Measurements from ENCODE around the gene PIN1. TPM values are rescaled to one million over a fixed set of nuclear protein-coding genes. Genes with fewer than 3 reads are reported as not detected.

The PIN1 gene
- total and polyA plus RNA-seq, 10 of the 15 experiments (the other 5 are each of a cell fraction or from before 2014, with no cell fraction given) = 2.4 to 209 (median 71.5) TPM

GRCh38 chr19:9834307-9834725 is 802 bp upstream of the PIN1 start:
- no peak overlapping the region for H3K27ac ChIP-seq (ENCODE audit: control insufficient read depth, insufficient read depth)
- peak; percentile 100 for TF ChIP-seq KDM1A (IDR thresholded peaks at IDR 0.05; ENCODE audit: borderline replicate concordance)
- peak; percentile 81; the same call in 1 of the 2 replicates for TF ChIP-seq HDAC2 (IDR thresholded peaks at IDR 0.05)
- TF ChIP-seq EP300 (IDR thresholded peaks at IDR 0.05; ENCODE audit: borderline replicate concordance in 1 of 2, control insufficient read depth in 1 of 2, low read depth in 2 of 2, low read length in 2 of 2) = no peak
- intact Hi-C loops (cut with micrococcal nuclease; ENCODE audit: unreplicated experiment) = no loop called here
- H3K9me3 ChIP-seq (replicated peaks; ENCODE audit: control insufficient read depth, insufficient read depth, low read length) = no peaks in the 10 kb centered on the region
- SMC1A ChIA-PET (ENCODE audit: uncharacterized antibody, unreplicated experiment) = no interaction called here
- ATAC-seq = no peak
- no peak overlapping the region for H2AFZ ChIP-seq (ENCODE audit: control insufficient read depth, low read depth, low read length)
- no TSS peak for BruUV-seq (replicated peaks)
- 28% methylated on average over 6 of the region's 6 CpGs for WGBS (ENCODE audit: insufficient coverage, insufficient replicate concordance, low lambda C conversion rate, missing lambda C conversion rate)
- no peaks in the 10 kb centered on the region for H4K20me1 ChIP-seq (ENCODE audit: control insufficient read depth, insufficient read depth)
- H3K79me2 ChIP-seq (ENCODE audit: control insufficient read depth, insufficient read depth, low read length) = peaks cover 17% of the 10 kb centered on the region
- CTCF ChIA-PET = interaction anchor here (0.7 to 0.9 kb wide), 2 partner anchors 8 to 416 kb away, joined by 3 read pairs; no protein-coding TSS in a partner anchor
- in situ Hi-C loops (cut with MboI) = no loop called here
- FAIRE-seq = no peak
- POLR2A ChIA-PET = interaction anchor here (1.1 kb wide), 1 partner anchor 74 kb away, joined by 3 read pairs; no protein-coding TSS in a partner anchor
- no peak overlapping the region for H3K4me2 ChIP-seq (ENCODE audit: control insufficient read depth, insufficient read depth)
- H3K27me3 ChIP-seq (replicated peaks in 1 of 2; ENCODE audit: control insufficient read depth in 2 of 2, insufficient read depth in 2 of 2, low read length in 1 of 2) = no peaks in the 10 kb centered on the region
- no peak overlapping the region for H3K4me3 ChIP-seq
- peaks cover 7% of the 10 kb centered on the region for H3K4me1 ChIP-seq (ENCODE audit: control insufficient read depth, insufficient read depth, low read length)
- peaks cover 0 to 7% of the 10 kb centered on the region in 2 experiments for H3K36me3 ChIP-seq (ENCODE audit: control insufficient read depth in 2 of 2, insufficient read depth in 2 of 2, low read length in 1 of 2)
- no peak for DNase-seq (ENCODE audit: low read depth, low spot score)
- RAD21 ChIA-PET (ENCODE audit: unreplicated experiment) = no interaction called here
- no peak overlapping the region for H3K9ac ChIP-seq (ENCODE audit: control insufficient read depth, insufficient read depth, low read length)

GRCh38 chr19:9835507-9835949 is 410 bp downstream of the PIN1 start:
- H3K36me3 ChIP-seq (ENCODE audit: control insufficient read depth in 2 of 2, insufficient read depth in 2 of 2, low read length in 1 of 2) = peaks cover 0 to 7% of the 10 kb centered on the region in 2 experiments; a peak in 2 of 4 replicates
- peak; percentile 31 for ATAC-seq
- intact Hi-C loops (cut with micrococcal nuclease; ENCODE audit: unreplicated experiment) = no loop called here

More at GRCh38 chr19:9835507-9835949, 410 bp downstream of the PIN1 start:
- DNase-seq (ENCODE audit: low read depth, low spot score) (no peak), FAIRE-seq (no peak)
- Histone ChIP-seq H4K20me1 (ENCODE audit: control insufficient read depth, insufficient read depth) (no peaks in the 10 kb centered on the region), H3K27ac (ENCODE audit: control insufficient read depth, insufficient read depth) (peak overlapping the region; percentile 60), H3K4me3 (peak overlapping the region; percentile 97), H2AFZ (ENCODE audit: control insufficient read depth, low read depth, low read length) (peak overlapping the region; percentile 52; the same call in 1 of the 2 replicates), H3K9ac (ENCODE audit: control insufficient read depth, insufficient read depth, low read length) (peak overlapping the region; percentile 70), H3K79me2 (ENCODE audit: control insufficient read depth, insufficient read depth, low read length) (peaks cover 17% of the 10 kb centered on the region), H3K4me2 (ENCODE audit: control insufficient read depth, insufficient read depth) (peak overlapping the region; percentile 85), H3K4me1 (ENCODE audit: control insufficient read depth, insufficient read depth, low read length) (peaks cover 7% of the 10 kb centered on the region), H3K9me3 (replicated peaks; ENCODE audit: control insufficient read depth, insufficient read depth, low read length) (no peaks in the 10 kb centered on the region), H3K27me3 (replicated peaks in 1 of 2; ENCODE audit: control insufficient read depth in 2 of 2, insufficient read depth in 2 of 2, low read length in 1 of 2) (no peaks in the 10 kb centered on the region)
- SMC1A ChIA-PET (ENCODE audit: uncharacterized antibody, unreplicated experiment) = no interaction called here
- in situ Hi-C loops (cut with MboI) = no loop called here
- POLR2A ChIA-PET = interaction anchor here (1.1 kb wide), 1 partner anchor 73 kb away, joined by 3 read pairs; no protein-coding TSS in a partner anchor
- 22% methylated on average over 15 of the region's 28 CpGs for WGBS (ENCODE audit: insufficient coverage, insufficient replicate concordance, low lambda C conversion rate, missing lambda C conversion rate)
- RAD21 ChIA-PET (ENCODE audit: unreplicated experiment) = no interaction called here
- CTCF ChIA-PET = interaction anchor here (0.7 kb wide), 1 partner anchor 10 kb away, joined by 3 read pairs; no protein-coding TSS in a partner anchor
- BruUV-seq (replicated peaks) = TSS peak; percentile 51
- TF ChIP-seq NKRF (conservative IDR thresholded peaks at IDR 0.05) (0 out of 2 replicates have a peak, but pooled peaks have one; percentile 46), CREM (IDR thresholded peaks at IDR 0.05; ENCODE audit: low read depth) (no peak), LARP7 (IDR thresholded peaks at IDR 0.05) (peak; percentile 53; the same call in 1 of the 2 replicates), MYB (IDR thresholded peaks at IDR 0.05; ENCODE audit: borderline replicate concordance, low read depth, low read length) (no peak)
